ENCODE results near the gene C1R.

C1R gene

GRCh38 chr12:7075939-7076338 lies 16.3 kb downstream of the C1R start:
- no peak overlapping the region for H3K27ac ChIP-seq
- no peak for DNase-seq
- in situ Hi-C loops (cut with HindIII; ENCODE audit: low pct_ligation_motif_present, low sequenced_read_pairs), result no loop called here

GRCh38 chr12:7075518-7075917 lies 16.7 kb downstream of the C1R start:
- Histone ChIP-seq H3K36me3 (replicated peaks) (no peaks in the 10 kb centered on the region), H3K27me3 (replicated peaks) (no peaks in the 10 kb centered on the region), H3K27ac (no peak overlapping the region), H3K4me3 (ENCODE audit: low read depth, low read length) (no peak overlapping the region)
- no peak for DNase-seq
- TF ChIP-seq CTCF (IDR thresholded peaks at IDR 0.05; ENCODE audit: low read depth, low read length, missing control alignments), result no peak
- in situ Hi-C loops (cut with HindIII; ENCODE audit: low pct_ligation_motif_present, low sequenced_read_pairs), result no loop called here

More at GRCh38 chr12:7075939-7076338, 16.3 kb downstream of the C1R start:
- no peak for TF ChIP-seq CTCF (IDR thresholded peaks at IDR 0.05; ENCODE audit: low read depth, low read length, missing control alignments)
- Histone ChIP-seq H3K36me3 (replicated peaks) (no peaks in the 10 kb centered on the region), H3K27me3 (replicated peaks) (no peaks in the 10 kb centered on the region), H3K4me3 (ENCODE audit: low read depth, low read length) (no peak overlapping the region)

- DNase-seq, result no peak
- no peak overlapping the region for H3K4me3 ChIP-seq (ENCODE audit: low read depth, low read length)
- H3K27ac ChIP-seq, result no peak overlapping the region
- TF ChIP-seq CTCF (IDR thresholded peaks at IDR 0.05; ENCODE audit: low read depth, low read length, missing control alignments), result no peak
- in situ Hi-C loops (cut with HindIII; ENCODE audit: low pct_ligation_motif_present, low sequenced_read_pairs), result no loop called here
- no peaks in the 10 kb centered on the region for H3K36me3 ChIP-seq (replicated peaks)
- H3K27me3 ChIP-seq (replicated peaks), result no peaks in the 10 kb centered on the region
Measured at GRCh38 chr12:7073946-7074345, 18.3 kb downstream of the C1R start.

- in situ Hi-C loops (cut with HindIII; ENCODE audit: low pct_ligation_motif_present, low sequenced_read_pairs), result no loop called here
- Histone ChIP-seq H3K36me3 (replicated peaks) (no peaks in the 10 kb centered on the region), H3K4me3 (ENCODE audit: low read depth, low read length) (no peak overlapping the region), H3K27me3 (replicated peaks) (no peaks in the 10 kb centered on the region), H3K27ac (no peak overlapping the region)
- no peak for DNase-seq
- no peak for TF ChIP-seq CTCF (IDR thresholded peaks at IDR 0.05; ENCODE audit: low read depth, low read length, missing control alignments)
Measured at GRCh38 chr12:7072554-7072953, 19.7 kb downstream of the C1R start.

GRCh38 chr12:7072035-7072434 lies 20.2 kb downstream of the C1R start:
- no peak for TF ChIP-seq CTCF (IDR thresholded peaks at IDR 0.05; ENCODE audit: low read depth, low read length, missing control alignments)
- H3K4me3 ChIP-seq (ENCODE audit: low read depth, low read length), result no peak overlapping the region
- in situ Hi-C loops (cut with HindIII; ENCODE audit: low pct_ligation_motif_present, low sequenced_read_pairs), result no loop called here
- DNase-seq, result no peak
- H3K27ac ChIP-seq, result no peak overlapping the region
- no peaks in the 10 kb centered on the region for H3K36me3 ChIP-seq (replicated peaks)
- no peaks in the 10 kb centered on the region for H3K27me3 ChIP-seq (replicated peaks)

GRCh38 chr12:7069386-7069785 lies 22.9 kb downstream of the C1R start:
- Histone ChIP-seq H3K4me3 (ENCODE audit: low read depth, low read length) (no peak overlapping the region), H3K27ac (no peak overlapping the region), H3K36me3 (replicated peaks) (no peaks in the 10 kb centered on the region), H3K27me3 (replicated peaks) (no peaks in the 10 kb centered on the region)
- no peak for TF ChIP-seq CTCF (IDR thresholded peaks at IDR 0.05; ENCODE audit: low read depth, low read length, missing control alignments)
- DNase-seq, result no peak
- in situ Hi-C loops (cut with HindIII; ENCODE audit: low pct_ligation_motif_present, low sequenced_read_pairs), result no loop called here

Data from brain microvascular endothelial cell (primary cell).